GM23338 (cell line): Measurements from ENCODE around the gene MSL3. TPM values are rescaled to one million over a fixed set of nuclear protein-coding genes. Genes with fewer than 3 reads are reported as not detected.

ENCODE experiments used
- ATAC-seq: fragments of 200-7000 bp; cut with Tn5 transposase; 3 replicates; pipeline ENCODE4 v1.9.1; 2020
- DNase-seq: peaks from one replicate; pipeline ENCODE4 v3.0.0-alpha.2; 2015; ENCODE audit warnings: low spot score
- H2AFZ ChIP-seq: fragments of 200-600 bp; sonication (generic); 2 replicates; pipeline ENCODE4 v1.8.0; 2016; ENCODE audit warnings: antibody characterized with exemption, mild to moderate bottlenecking, moderate library complexity
- H3F3A ChIP-seq: fragments of 200-600 bp; sonication (generic); replicated peaks from 2 replicates; pipeline ENCODE4 v1.8.0; 2017; ENCODE audit warnings: antibody characterized with exemption, mixed run types, low read depth
- H3K27ac ChIP-seq: fragments of 200-600 bp; sonication (generic); 2 replicates; pipeline ENCODE4 v1.6.1; 2016; ENCODE audit warnings: low read depth
- H3K27me3 ChIP-seq: fragments of 200-600 bp; sonication (generic); 2 replicates; pipeline ENCODE4 v1.8.0; 2016; ENCODE audit warnings: mild to moderate bottlenecking, mixed run types, moderate library complexity; ENCODE audit not compliant: insufficient read depth
- H3K36me3 ChIP-seq: fragments of 200-600 bp; sonication (generic); 2 replicates; pipeline ENCODE4 v1.8.0; 2016; ENCODE audit warnings: mild to moderate bottlenecking; ENCODE audit not compliant: insufficient read depth
- H3K4me1 ChIP-seq: fragments of 200-600 bp; sonication (generic); 2 replicates; pipeline ENCODE4 v1.8.0; 2016; ENCODE audit warnings: mild to moderate bottlenecking, moderate library complexity; ENCODE audit not compliant: insufficient read depth
- H3K4me2 ChIP-seq: fragments of 200-600 bp; sonication (generic); 2 replicates; pipeline ENCODE4 v1.7.1; 2017; ENCODE audit warnings: mixed run types
- H3K4me3 ChIP-seq: fragments of 200-600 bp; sonication (generic); 2 replicates; pipeline ENCODE4 v1.6.1; 2016; ENCODE audit warnings: mixed run types
- H3K79me2 ChIP-seq: fragments of 200-600 bp; sonication (generic); replicated peaks from 2 replicates; pipeline ENCODE4 v1.8.0; 2017; ENCODE audit warnings: mild to moderate bottlenecking; ENCODE audit not compliant: insufficient read depth
- H3K9me2 ChIP-seq: fragments of 200-600 bp; sonication (generic); 2 replicates; pipeline ENCODE4 v1.8.0; 2017; ENCODE audit not compliant: insufficient read depth
- H4K20me1 ChIP-seq: fragments of 200-600 bp; sonication (generic); replicated peaks from 2 replicates; pipeline ENCODE4 v1.8.0; 2017; ENCODE audit warnings: mild to moderate bottlenecking; ENCODE audit not compliant: insufficient read depth
- H3K27ac Mint-ChIP-seq: 2 replicates; pipeline ENCODE4 v1.8.0; 2020; ENCODE audit warnings: inconsistent platforms, mild to moderate bottlenecking, moderate library complexity, mixed read lengths
- H3K27me3 Mint-ChIP-seq: 3 replicates; pipeline ENCODE4 v1.8.0; 2022; ENCODE audit warnings: low read depth, mild to moderate bottlenecking, moderate library complexity, mixed read lengths, inconsistent platforms; ENCODE audit not compliant: insufficient read depth, poor library complexity
- H3K36me3 Mint-ChIP-seq: 3 replicates; pipeline ENCODE4 v1.8.0; 2021; ENCODE audit warnings: low read depth, mild to moderate bottlenecking, inconsistent platforms, moderate library complexity, mixed read lengths
- H3K4me1 Mint-ChIP-seq: 3 replicates; pipeline ENCODE4 v1.8.0; 2020; ENCODE audit warnings: mild to moderate bottlenecking, inconsistent platforms, mixed read lengths
- H3K4me3 Mint-ChIP-seq: 3 replicates; pipeline ENCODE4 v1.8.0; 2021; ENCODE audit warnings: moderate library complexity, mild to moderate bottlenecking, inconsistent platforms, mixed read lengths
- H3K9me3 Mint-ChIP-seq: 3 replicates; pipeline ENCODE4 v1.8.0; 2020; ENCODE audit warnings: moderate library complexity, mild to moderate bottlenecking, inconsistent platforms, mixed read lengths
- CREB1 ChIP-seq: fragments of 250-450 bp; sonication (Bioruptor Pico); IDR thresholded peaks from 2 replicates; pipeline ENCODE4 v1.5.0; 2020; ENCODE audit warnings: low read depth, mild to moderate bottlenecking, moderate library complexity
- CTCF ChIP-seq, 2 experiments: fragments of 200-600 bp in 1 of 2; sonication (generic) in 1 of 2; conservative IDR thresholded peaks; 2 replicates each; pipeline versions ENCODE4 v1.5.1 to v1.6.1; 2016 to 2017; ENCODE audit warnings: antibody characterized with exemption in 2 of 2, low read depth in 2 of 2, mild to moderate bottlenecking in 2 of 2, moderate library complexity in 1 of 2
- ETS1 ChIP-seq: IDR thresholded peaks from 2 replicates; pipeline ENCODE4 v1.6.1; 2016; ENCODE audit warnings: antibody characterized with exemption
- EZH2 ChIP-seq: fragments of 200-600 bp; sonication (generic); IDR thresholded peaks from one replicate; pipeline ENCODE4 v1.8.0; 2017; ENCODE audit warnings: antibody characterized with exemption, mild to moderate bottlenecking, low read depth; ENCODE audit not compliant: unreplicated experiment
- EZH2phosphoT487 ChIP-seq: fragments of 200-600 bp; sonication (generic); IDR thresholded peaks from one replicate; pipeline ENCODE4 v1.8.1; 2018; ENCODE audit warnings: antibody characterized with exemption; ENCODE audit not compliant: unreplicated experiment
- JUNB ChIP-seq: IDR thresholded peaks from one replicate; pipeline ENCODE4 v1.6.1; 2016; ENCODE audit warnings: antibody characterized with exemption; ENCODE audit not compliant: unreplicated experiment
- NANOG ChIP-seq: IDR thresholded peaks from 2 replicates; pipeline ENCODE4 v1.6.1; 2016; ENCODE audit warnings: antibody characterized with exemption, borderline replicate concordance
- POLR2AphosphoS5 ChIP-seq: IDR thresholded peaks from 2 replicates; pipeline ENCODE4 v1.6.1; 2016; ENCODE audit warnings: antibody characterized with exemption, low read depth
- REST ChIP-seq: IDR thresholded peaks from one replicate; pipeline ENCODE4 v1.6.1; 2018; ENCODE audit warnings: antibody characterized with exemption; ENCODE audit not compliant: unreplicated experiment
- STAT1 ChIP-seq: IDR thresholded peaks from one replicate; pipeline ENCODE4 v1.6.1; 2016; ENCODE audit warnings: antibody characterized with exemption; ENCODE audit not compliant: unreplicated experiment
- ZNF114 ChIP-seq: fragments of 250-450 bp; sonication (Bioruptor Pico); IDR thresholded peaks from 2 replicates; pipeline ENCODE4 v1.5.0; 2020; ENCODE audit warnings: mild to moderate bottlenecking, moderate library complexity
- ZNF331 ChIP-seq: fragments of 250-450 bp; sonication (Bioruptor Pico); IDR thresholded peaks from 2 replicates; pipeline ENCODE4 v1.5.0; 2020; ENCODE audit warnings: low read depth, mild to moderate bottlenecking, moderate library complexity
- ZNF462 ChIP-seq: fragments of 250-450 bp; sonication (Bioruptor Pico); IDR thresholded peaks from 2 replicates; pipeline ENCODE4 v1.5.0; 2020; ENCODE audit warnings: mild to moderate bottlenecking, moderate library complexity
- polyA plus RNA-seq: library from polyadenylated mRNA; unstranded; fragments of >200 nt; fragmentation: Nextera tagmentation; extraction: Ambion mirVana; gene quantifications from 2 replicates; pipeline ENCODE4 v1.2.1, GENCODE V29; 2016
- total RNA-seq: library from RNA; depleted of rRNA; stranded (reverse); fragments of >200 nt; shearing (Covaris generic); gene quantifications from 2 replicates; pipeline ENCODE4 v1.2.3, GENCODE V29; 2014

MSL3 gene
- total and polyA plus RNA-seq, 2 experiments from 2014 or later: 13.9 to 18.9 TPM

GRCh38 chrX:11741574-11741973 is 16.5 kb upstream of the MSL3 start:
- ATAC-seq (no peak), DNase-seq (no peak)
- no peaks in the 10 kb centered on the region for H4K20me1 ChIP-seq
- Mint-ChIP-seq H3K36me3 (no peaks in the 10 kb centered on the region), H3K27ac (no peak overlapping the region), H3K4me1 (no peaks in the 10 kb centered on the region; the same call in 2 of the 3 replicates), H3K9me3 (no peaks in the 10 kb centered on the region), H3K4me3 (no peak overlapping the region), H3K27me3 (peaks cover 1% of the 10 kb centered on the region)
- H3K4me1 ChIP-seq: no peaks in the 10 kb centered on the region
- H3K4me3 ChIP-seq: no peak overlapping the region
- H3K36me3 ChIP-seq: no peaks in the 10 kb centered on the region
- TF ChIP-seq CTCF (conservative IDR thresholded peaks at IDR 0.05; ENCODE audit: low read depth in 2 of 2) (no peak), EZH2 (no peak), JUNB (no peak), CREB1 (CRISPR knock-in tag) (no peak), STAT1 (no peak), ZNF462 (no peak), EZH2phosphoT487 (no peak), REST (no peak), ZNF331 (CRISPR knock-in tag) (no peak), POLR2AphosphoS5 (no peak), ZNF114 (CRISPR knock-in tag) (no peak), NANOG (no peak), ETS1 (no peak)
- H3K27ac ChIP-seq: no peak overlapping the region
- H3F3A ChIP-seq: no peaks in the 10 kb centered on the region
- H2AFZ ChIP-seq: no peak overlapping the region
- no peak overlapping the region for H3K4me2 ChIP-seq
- no peaks in the 10 kb centered on the region for H3K9me2 ChIP-seq
- no peaks in the 10 kb centered on the region for H3K27me3 ChIP-seq
- no peaks in the 10 kb centered on the region for H3K79me2 ChIP-seq
